Measurements from ENCODE around the gene CACHD1.
"Not testable (repeated sequence)": the region's sequence is repeated elsewhere in the genome, so short reads cannot be mapped to it uniquely, and the experiment has no call there.

The CACHD1 gene

DNA sequence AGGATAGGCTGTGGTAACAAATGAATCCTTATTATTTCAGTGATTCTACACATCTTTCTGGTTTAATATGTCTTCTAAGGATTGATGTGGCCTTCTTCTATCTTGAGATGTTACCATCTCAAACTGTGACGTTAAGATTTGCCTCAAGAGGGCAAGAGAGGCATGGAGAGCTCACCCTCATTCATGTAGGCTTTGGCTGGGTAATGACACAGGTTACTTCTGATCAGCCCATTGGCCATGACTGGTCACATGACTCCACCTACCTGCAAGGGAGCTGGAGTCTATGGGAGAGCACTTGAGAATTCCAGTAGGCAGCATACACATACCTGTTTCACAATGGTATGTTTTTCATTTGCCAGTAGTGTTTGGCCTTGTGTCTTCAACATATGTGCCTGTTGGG lies 30.0 kb downstream of the CACHD1 start:
- Mint-ChIP-seq H3K27ac (no peak overlapping the region), H3K36me3 (no peaks in the 10 kb centered on the region), H3K9me3 (no peaks in the 10 kb centered on the region), H3K4me1 (no peaks in the 10 kb centered on the region), H3K4me3 (no peak overlapping the region), H3K27me3 (peaks cover 2% of the 10 kb centered on the region)

DNA sequence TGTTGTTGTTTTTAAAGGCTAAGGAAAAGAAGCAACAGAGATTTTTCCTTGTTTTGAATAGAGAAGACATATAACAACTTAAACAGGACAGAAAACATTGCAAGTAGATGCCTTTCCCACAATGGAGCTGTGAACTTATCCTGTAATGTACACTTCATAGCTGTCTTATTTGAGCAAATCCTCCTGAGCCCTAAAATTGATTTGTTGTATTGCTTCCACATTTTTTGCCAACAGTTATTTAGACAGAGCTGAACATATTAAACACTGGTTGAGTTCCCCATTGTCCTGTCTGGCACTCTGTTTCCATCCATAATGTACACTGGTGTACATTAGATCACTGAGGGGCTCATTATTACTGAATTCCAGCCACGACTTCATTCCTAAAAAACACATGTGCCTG lies 32.2 kb downstream of the CACHD1 start:
- Mint-ChIP-seq H3K4me1 (peaks cover 11% of the 10 kb centered on the region), H3K4me3 (no peak overlapping the region), H3K36me3 (no peaks in the 10 kb centered on the region), H3K27ac (no peak overlapping the region), H3K9me3 (no peaks in the 10 kb centered on the region), H3K27me3 (no peaks in the 10 kb centered on the region)

DNA sequence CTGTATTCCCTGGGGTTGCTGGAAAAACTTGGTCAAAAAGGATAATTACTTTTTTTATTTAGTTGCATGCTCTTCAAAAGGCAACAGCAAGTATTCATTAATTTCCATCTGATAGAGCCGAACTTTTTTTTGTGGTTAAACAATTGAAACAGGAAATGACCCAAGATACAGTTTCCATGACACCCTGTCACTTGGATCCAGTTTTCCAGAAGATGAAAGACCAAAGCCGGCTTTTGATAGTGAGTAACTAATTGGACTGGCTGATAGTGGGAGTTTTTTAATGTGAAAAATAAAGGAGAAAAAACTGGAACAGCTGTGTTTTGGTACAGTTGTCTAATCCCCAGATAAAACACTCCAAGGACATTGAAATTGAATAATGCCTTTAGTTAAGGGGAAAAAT lies 33.0 kb downstream of the CACHD1 start:
- Mint-ChIP-seq H3K4me3 (no peak overlapping the region), H3K27me3 (no peaks in the 10 kb centered on the region), H3K27ac (no peak overlapping the region), H3K4me1 (peaks cover 14% of the 10 kb centered on the region), H3K36me3 (no peaks in the 10 kb centered on the region), H3K9me3 (no peaks in the 10 kb centered on the region)

DNA sequence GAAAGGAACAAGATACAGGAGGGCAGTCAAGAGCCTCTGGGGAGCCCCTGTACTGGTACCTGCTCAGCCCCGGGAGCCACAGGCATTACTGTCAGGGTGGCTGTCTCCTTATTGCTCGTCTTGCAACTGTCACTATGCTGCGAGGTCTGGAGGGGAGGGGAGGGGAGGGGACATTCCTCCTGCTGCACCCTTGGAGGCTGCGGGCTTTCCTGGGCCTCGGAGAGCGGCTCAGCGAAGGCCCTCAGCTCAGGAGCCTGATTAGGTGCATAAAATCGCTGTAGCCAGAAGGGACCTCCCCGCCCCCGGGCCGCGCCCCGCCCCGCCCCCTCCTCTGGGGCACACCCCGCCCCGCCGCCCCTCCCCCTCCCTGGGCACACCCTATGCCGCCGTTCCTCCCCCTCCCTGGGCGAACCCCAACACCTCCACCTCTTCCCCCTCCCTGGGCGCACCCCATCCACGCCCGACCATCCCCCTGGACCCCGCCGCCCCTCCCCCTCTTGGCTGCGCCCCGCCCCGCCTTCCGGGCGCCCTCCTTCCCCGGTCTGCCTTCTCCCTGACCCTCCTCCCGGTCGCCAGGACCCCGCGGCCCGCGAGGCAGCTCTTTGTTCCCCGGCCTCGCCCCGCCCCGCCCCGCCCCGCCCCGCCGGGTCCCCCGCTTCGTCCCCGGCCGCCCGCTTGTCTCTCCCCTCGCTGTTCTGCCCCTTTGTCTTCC lies 35.5 kb downstream of the CACHD1 start:
- Mint-ChIP-seq H3K4me1 (peaks cover 16% of the 10 kb centered on the region), H3K27me3 (no peaks in the 10 kb centered on the region), H3K4me3 (peak overlapping the region; percentile 81), H3K27ac (no peak overlapping the region), H3K36me3 (no peaks in the 10 kb centered on the region), H3K9me3 (no peaks in the 10 kb centered on the region)

DNA sequence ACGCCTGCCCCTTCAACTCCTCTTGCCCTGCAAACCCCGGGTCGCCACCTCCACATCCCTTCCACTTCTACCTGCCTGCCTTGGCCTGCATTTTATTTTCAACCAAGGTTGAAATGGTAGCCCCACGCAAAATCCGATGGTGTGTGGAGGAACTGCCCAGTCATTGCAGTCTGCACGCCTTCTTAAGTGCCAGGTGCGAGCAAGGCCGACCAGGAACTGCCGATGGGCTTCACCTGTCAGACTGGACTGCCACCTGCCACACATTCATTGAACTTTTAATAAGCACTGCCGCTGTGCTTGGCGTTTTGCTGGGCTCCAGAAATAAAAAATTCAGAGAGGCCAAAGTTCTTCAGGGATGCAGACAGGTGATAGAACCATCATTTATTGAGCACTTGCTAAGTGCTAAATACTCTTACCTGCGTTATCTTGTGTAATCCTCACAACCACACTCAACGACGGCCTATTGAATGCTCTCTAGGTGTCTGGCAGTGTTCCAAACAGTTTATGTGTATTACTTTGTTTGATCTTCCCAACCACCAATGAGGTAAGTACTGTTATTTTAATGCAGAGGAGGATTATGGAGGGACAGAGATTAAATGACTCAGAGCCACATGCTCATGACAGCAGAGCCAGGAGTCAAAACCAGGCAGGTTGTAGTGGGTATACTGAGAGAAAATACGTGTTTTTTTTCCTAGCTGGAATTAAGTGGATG lies 36.2 kb downstream of the CACHD1 start:
- no peak overlapping the region for H3K27ac Mint-ChIP-seq
- H3K4me3 Mint-ChIP-seq = peak overlapping the region; percentile 81
- H3K36me3 Mint-ChIP-seq = no peaks in the 10 kb centered on the region
- H3K27me3 Mint-ChIP-seq = no peaks in the 10 kb centered on the region
- no peaks in the 10 kb centered on the region for H3K9me3 Mint-ChIP-seq
- peaks cover 23% of the 10 kb centered on the region for H3K4me1 Mint-ChIP-seq

DNA sequence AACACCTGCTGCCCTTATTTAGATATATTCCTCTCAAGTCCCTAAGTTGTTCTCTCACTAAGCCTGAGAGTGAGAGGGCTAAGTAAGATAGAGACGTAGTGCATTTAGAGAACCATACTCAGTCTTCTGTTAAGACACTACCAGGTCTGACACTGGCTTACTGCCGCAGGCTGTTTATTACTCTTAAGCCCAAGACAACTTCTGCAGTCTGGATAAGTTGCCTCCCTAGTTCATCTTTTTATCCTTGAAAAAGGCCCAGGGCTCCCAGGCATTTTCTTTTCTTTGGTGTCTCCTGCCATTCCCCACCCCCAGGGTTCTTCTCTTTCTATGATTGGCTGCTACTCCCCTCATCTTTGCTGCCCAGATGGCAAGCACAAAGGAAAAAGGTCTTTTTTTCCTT lies 38.7 kb downstream of the CACHD1 start:
- no peaks in the 10 kb centered on the region for H3K27me3 Mint-ChIP-seq
- no peak overlapping the region for H3K4me3 Mint-ChIP-seq
- H3K36me3 Mint-ChIP-seq = no peaks in the 10 kb centered on the region
- no peak overlapping the region for H3K27ac Mint-ChIP-seq
- H3K9me3 Mint-ChIP-seq = no peaks in the 10 kb centered on the region
- peaks cover 28% of the 10 kb centered on the region for H3K4me1 Mint-ChIP-seq

DNA sequence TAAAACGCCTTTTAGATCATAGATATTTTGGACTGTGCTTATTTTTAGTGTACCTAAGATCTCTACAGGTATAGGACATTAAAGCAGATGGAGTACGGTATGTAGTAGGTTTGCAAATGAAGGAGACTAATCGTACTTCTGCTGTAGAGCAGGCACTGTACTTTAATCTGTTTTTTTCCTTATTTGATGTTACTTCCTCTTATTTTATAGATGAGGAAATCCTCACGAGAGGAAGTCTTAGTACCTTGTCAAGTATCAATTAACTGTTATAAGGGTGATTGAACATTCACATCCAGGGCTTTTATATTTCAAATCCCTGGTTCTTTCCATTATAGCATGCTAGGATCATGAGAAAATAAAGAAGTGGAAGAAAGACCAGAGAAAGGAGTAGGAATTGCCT lies 41.1 kb downstream of the CACHD1 start:
- Mint-ChIP-seq H3K9me3 (no peaks in the 10 kb centered on the region), H3K4me1 (peaks cover 24% of the 10 kb centered on the region), H3K4me3 (no peak overlapping the region), H3K27me3 (no peaks in the 10 kb centered on the region), H3K36me3 (no peaks in the 10 kb centered on the region), H3K27ac (no peak overlapping the region)

DNA sequence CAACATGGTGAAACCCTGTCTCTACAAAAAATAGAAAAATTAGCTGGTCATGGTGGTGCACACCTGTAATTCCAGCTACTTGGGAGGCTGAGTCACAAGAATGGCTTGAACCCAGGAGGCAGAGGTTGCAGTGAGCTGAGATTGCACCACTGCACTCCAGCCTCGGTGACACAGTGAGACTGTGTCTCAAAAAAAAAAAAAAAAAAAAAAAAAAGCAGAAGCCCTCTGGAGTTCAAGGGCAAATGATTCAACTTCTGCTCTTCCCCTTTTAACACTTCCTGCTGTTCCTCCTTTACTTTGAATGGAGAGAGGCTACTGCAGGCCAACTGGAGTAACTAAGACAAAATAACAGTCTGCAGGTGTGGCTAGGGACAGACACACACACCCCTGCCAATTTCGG lies 42.3 kb downstream of the CACHD1 start:
- not testable (repeated sequence) for H3K27ac Mint-ChIP-seq, H3K9me3 Mint-ChIP-seq, H3K4me3 Mint-ChIP-seq, H3K27me3 Mint-ChIP-seq, H3K36me3 Mint-ChIP-seq
- peaks cover 15% of the 10 kb centered on the region for H3K4me1 Mint-ChIP-seq

DNA sequence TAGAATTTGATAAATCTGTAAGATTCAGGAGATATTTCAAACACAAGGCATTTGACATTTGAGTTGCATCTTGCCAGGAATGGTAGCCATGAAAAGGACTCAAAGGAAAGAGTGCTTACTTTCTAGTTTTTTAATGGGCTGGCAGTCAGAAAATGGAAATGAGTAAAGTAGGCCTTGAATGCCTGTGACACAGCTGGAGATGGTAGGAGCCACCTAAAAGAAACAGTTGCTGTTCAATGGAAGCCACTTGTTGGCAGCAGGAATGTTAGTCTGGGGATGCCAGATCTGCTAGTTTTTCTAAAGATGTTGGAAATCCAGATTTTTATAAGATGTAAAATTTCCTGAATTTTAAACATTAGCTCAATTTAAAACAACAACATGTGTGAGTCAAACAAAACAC lies 43.6 kb downstream of the CACHD1 start:
- Mint-ChIP-seq H3K4me3 (no peak overlapping the region), H3K4me1 (peaks cover 13% of the 10 kb centered on the region), H3K27me3 (no peaks in the 10 kb centered on the region), H3K9me3 (no peaks in the 10 kb centered on the region), H3K27ac (no peak overlapping the region), H3K36me3 (no peaks in the 10 kb centered on the region)

DNA sequence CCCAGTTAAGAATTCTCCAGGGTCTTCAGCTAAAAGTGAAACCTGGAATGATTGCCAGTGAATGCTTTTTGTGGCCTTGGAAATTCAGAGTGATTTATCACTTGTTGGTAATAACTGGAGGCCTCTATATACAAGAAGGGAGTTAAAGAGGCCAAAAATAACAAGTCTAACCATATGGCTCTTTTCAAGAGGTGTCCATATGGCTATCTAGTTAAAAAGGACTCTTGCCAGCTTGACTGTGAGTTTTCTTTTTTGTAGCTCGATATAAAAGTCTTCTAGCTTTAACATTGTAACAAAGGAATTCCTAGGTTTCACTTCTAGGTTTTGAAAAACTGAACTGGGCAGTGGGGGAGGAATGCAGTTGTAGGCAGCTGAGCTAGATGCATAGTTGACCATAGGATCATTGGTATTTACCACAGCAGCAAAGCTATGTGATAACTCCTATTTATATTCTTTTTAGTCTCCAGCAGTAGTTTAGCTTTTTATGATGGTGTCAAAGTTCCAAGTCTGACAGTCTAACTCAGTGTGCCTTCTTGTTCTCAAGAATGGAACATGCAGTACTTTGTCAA lies 44.4 kb downstream of the CACHD1 start:
- Mint-ChIP-seq H3K27ac (no peak overlapping the region), H3K9me3 (no peaks in the 10 kb centered on the region), H3K4me3 (no peak overlapping the region), H3K27me3 (no peaks in the 10 kb centered on the region), H3K4me1 (peaks cover 13% of the 10 kb centered on the region), H3K36me3 (no peaks in the 10 kb centered on the region)

DNA sequence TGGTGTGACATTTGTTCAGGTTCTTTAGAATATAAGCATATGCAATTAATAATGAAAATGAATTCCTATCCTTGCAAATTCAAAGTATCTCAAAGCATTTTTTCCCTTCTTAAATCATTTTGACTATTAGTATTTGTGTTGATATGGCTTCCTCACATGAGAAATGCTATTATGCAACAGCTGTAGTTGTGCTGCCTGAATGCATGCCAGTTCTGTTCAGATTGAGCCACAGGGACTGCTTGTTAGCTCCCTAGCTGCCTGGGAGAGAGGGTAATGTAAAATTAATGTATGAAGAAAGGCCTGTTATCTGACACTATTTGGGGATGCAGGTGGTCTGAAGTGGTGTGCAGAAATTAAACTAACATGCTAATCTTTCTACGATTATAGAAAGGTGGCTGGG lies 45.5 kb downstream of the CACHD1 start:
- Mint-ChIP-seq H3K27me3 (no peaks in the 10 kb centered on the region), H3K9me3 (no peaks in the 10 kb centered on the region), H3K4me1 (peaks cover 12% of the 10 kb centered on the region), H3K27ac (no peak overlapping the region), H3K4me3 (no peak overlapping the region), H3K36me3 (no peaks in the 10 kb centered on the region)

DNA sequence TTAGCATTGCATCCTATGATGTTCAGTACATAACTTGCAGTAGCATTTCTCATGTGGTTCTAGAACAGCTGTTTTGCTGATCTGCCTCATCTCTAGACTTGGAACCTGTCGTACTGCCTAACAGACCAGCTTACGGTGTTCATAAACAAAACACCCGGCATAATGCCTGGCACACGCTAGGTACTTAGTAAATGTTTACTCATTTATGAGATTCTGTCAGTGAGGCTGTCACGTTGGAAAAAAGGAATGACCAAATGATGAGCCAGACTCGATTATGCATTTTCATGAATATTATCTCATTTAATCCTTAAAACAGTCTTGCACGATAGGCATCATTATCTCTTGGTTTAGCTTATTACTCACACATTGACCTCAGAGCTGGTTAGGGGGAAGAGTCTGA lies 46.4 kb downstream of the CACHD1 start:
- Mint-ChIP-seq H3K27me3 (no peaks in the 10 kb centered on the region), H3K27ac (no peak overlapping the region), H3K4me1 (peaks cover 4% of the 10 kb centered on the region), H3K4me3 (no peak overlapping the region), H3K36me3 (no peaks in the 10 kb centered on the region), H3K9me3 (no peaks in the 10 kb centered on the region)

DNA sequence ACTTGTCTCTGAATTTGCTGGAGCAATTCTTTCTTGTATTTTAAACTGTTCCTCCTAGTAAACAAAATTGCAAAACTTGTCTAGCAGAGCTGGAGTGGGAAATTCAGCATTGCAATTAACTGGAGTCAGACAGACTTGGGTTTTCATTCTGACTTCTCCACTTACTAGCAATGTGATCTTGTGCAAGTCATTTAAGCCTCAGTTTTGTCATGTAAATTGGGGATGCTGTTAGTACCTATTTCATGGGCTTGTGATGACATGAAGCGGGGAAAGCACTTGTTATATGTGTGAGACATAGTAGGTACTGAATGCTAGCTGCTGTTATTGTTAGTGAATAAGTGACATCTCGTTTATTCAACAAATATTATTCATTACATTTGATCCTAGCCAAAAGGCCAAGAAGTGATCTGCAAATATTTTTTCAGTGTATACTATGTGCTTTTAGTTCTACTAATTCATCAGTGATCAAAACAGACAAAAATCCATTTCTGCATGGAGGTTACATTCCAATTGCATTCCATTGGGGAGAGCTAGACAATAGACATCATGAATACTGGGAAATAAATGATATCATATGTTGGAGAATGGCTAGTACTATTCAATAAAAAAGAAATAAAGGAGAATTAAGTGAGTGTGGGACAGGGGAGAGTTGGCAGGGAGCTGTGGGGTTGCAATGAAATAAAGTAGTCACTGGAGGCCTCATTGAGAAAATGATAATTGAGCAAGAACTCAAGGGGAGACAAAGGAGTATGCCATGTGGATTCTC lies 47.1 kb downstream of the CACHD1 start:
- H3K36me3 Mint-ChIP-seq = no peaks in the 10 kb centered on the region

DNA sequence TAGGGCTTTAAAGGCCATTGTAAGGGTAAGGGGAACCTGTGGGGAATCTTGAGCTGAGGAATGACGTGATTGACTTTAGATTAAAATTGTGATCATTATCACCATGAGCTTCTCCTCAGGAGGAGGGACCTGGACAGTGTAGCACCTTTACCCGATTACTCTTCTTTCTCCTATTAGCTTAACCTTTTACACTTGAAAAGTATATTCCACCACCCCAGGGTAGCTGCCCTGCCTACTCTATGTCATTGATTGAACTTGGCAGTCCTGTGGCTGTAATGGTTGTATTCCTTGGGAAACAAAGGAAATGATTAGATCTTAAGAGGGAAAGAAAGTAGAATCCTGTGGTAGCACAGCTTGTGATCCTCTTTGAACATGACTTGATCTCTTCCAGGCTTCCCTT lies 47.7 kb downstream of the CACHD1 start:
- no peak overlapping the region for H3K4me3 Mint-ChIP-seq
- no peaks in the 10 kb centered on the region for H3K9me3 Mint-ChIP-seq
- H3K4me1 Mint-ChIP-seq = peaks cover under 1% of the 10 kb centered on the region
- no peak overlapping the region for H3K27ac Mint-ChIP-seq
- no peaks in the 10 kb centered on the region for H3K36me3 Mint-ChIP-seq
- no peaks in the 10 kb centered on the region for H3K27me3 Mint-ChIP-seq

More for the DNA sequence above, 47.1 kb downstream of the CACHD1 start:
- H3K4me3 Mint-ChIP-seq = no peak overlapping the region
- H3K27ac Mint-ChIP-seq = no peak overlapping the region
- peaks cover 4% of the 10 kb centered on the region for H3K4me1 Mint-ChIP-seq
- H3K9me3 Mint-ChIP-seq = no peaks in the 10 kb centered on the region
- no peaks in the 10 kb centered on the region for H3K27me3 Mint-ChIP-seq

DNA sequence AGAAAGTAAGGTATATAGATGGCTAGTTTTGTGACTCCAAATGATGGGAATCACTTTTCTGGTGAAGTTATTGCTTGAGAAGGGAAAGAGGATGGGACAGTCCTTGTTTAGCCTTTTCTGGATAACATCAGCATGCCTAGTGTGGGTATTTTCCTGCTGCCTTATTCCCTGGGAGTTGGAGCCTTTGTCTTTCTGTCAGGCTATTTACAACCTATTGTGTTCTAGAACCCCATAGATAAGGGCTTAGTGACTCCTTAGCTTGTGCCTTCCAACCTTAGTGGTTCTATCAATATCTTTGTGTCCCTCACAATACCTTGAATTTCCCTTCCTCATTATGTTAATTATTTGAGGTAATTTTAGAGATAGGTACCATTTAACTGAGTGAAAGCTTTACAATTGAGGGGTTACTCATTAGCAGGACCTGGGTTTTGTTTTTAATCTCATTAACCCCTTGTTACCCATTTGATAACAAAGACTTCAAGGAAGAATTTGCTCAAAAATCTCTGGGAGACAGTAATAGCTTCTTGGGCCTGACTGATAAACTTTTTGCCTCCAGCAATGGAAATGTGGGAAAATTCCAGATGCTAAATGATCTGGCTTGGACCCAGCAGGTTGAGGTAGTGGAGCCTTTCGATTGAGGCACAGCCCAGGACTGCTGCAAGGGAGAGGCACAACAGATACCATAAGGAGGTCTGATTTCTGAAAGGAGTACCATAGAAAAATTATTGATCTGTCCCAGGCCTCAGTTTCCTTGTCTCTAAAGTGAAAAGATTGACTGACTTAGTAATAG lies 49.0 kb downstream of the CACHD1 start:
- Mint-ChIP-seq H3K27ac (no peak overlapping the region), H3K4me3 (no peak overlapping the region), H3K4me1 (no peaks in the 10 kb centered on the region), H3K27me3 (no peaks in the 10 kb centered on the region), H3K36me3 (no peaks in the 10 kb centered on the region), H3K9me3 (no peaks in the 10 kb centered on the region)
